SU-DHL-6 (cell line): ENCODE results near the gene OR52E6.

Experiments
- H2AFZ ChIP-seq: fragments of 200-600 bp; sonication (generic); 2 replicates; pipeline ENCODE4 v1.6.1; 2014; ENCODE audit warnings: low read depth, mild to moderate bottlenecking, moderate library complexity, mixed read lengths, antibody characterized with exemption, low read length; ENCODE audit not compliant: severe bottlenecking
- H3F3A ChIP-seq: fragments of 200-600 bp; shearing (Covaris generic); 2 replicates; pipeline ENCODE4 v1.6.0; 2016; ENCODE audit warnings: antibody characterized with exemption, mild to moderate bottlenecking; ENCODE audit not compliant: insufficient read depth
- H3K27ac ChIP-seq: fragments of 200-600 bp; sonication (generic); 2 replicates; pipeline ENCODE4 v1.5.1; 2016; ENCODE audit warnings: low read depth, mild to moderate bottlenecking, low read length, moderate library complexity, mixed read lengths
- H3K27me3 ChIP-seq: fragments of 200-600 bp; sonication (generic), shearing (Covaris generic); 2 replicates; pipeline ENCODE4 v1.6.0; 2014; ENCODE audit warnings: mild to moderate bottlenecking, low read length
- H3K36me3 ChIP-seq: fragments of 200-600 bp; sonication (generic); 2 replicates; pipeline ENCODE4 v1.6.1; 2014; ENCODE audit warnings: mild to moderate bottlenecking, low read length, mixed read lengths
- H3K4me2 ChIP-seq: fragments of 300-600, 200-600 bp; shearing (Covaris generic), sonication (generic); 2 replicates; pipeline ENCODE4 v1.6.0; 2014; ENCODE audit warnings: low read length, low read depth, mild to moderate bottlenecking; ENCODE audit not compliant: poor library complexity, severe bottlenecking
- H3K4me3 ChIP-seq: fragments of 200-600 bp; sonication (generic); 2 replicates; pipeline ENCODE4 v1.5.1; 2014; ENCODE audit warnings: antibody characterized with exemption, low read length, mild to moderate bottlenecking, mixed read lengths; ENCODE audit not compliant: insufficient read depth, poor library complexity, severe bottlenecking
- H3K79me2 ChIP-seq: fragments of 200-600 bp; sonication (generic); 2 replicates; pipeline ENCODE4 v1.6.1; 2014; ENCODE audit warnings: mild to moderate bottlenecking, low read length, moderate library complexity; ENCODE audit not compliant: insufficient read depth
- H3K9ac ChIP-seq: fragments of 200-600 bp; sonication (generic); 2 replicates; pipeline ENCODE4 v1.7.0; 2014; ENCODE audit warnings: mild to moderate bottlenecking, low read length
- H3K9me2 ChIP-seq: fragments of 200-600 bp; sonication (generic); replicated peaks from 2 replicates; pipeline ENCODE4 v1.6.1; 2014; ENCODE audit warnings: low read length; ENCODE audit not compliant: insufficient read depth
- H3K9me3 ChIP-seq: fragments of 200-600 bp; sonication (generic); 2 replicates; pipeline ENCODE4 v1.6.1; 2014; ENCODE audit warnings: low read length, mixed read lengths; ENCODE audit not compliant: insufficient read depth
- H4K20me1 ChIP-seq: fragments of 200-600 bp; sonication (generic); 2 replicates; pipeline ENCODE4 v1.6.1; 2014; ENCODE audit warnings: low read depth, mild to moderate bottlenecking, antibody characterized with exemption, low read length, moderate library complexity, mixed read lengths
- CTCF ChIP-seq: fragments of 200-600 bp; sonication (generic); IDR thresholded peaks from one replicate; pipeline ENCODE4 v1.5.1; 2017; ENCODE audit warnings: antibody characterized with exemption, mild to moderate bottlenecking, low read length, moderate library complexity; ENCODE audit not compliant: insufficient read depth, poor library complexity, severe bottlenecking
- EZH2phosphoT487 ChIP-seq: fragments of 200-600 bp; sonication (generic), shearing (Covaris generic); conservative IDR thresholded peaks from 2 replicates; pipeline ENCODE4 v1.6.1; 2018; ENCODE audit warnings: mild to moderate bottlenecking, antibody characterized with exemption, low read length, moderate library complexity, mixed read lengths

Gene OR52E6

GRCh38 chr11:5846701-5847100 is 5.0 kb upstream of the OR52E6 start:
- Histone ChIP-seq H3K27me3 (no peaks in the 10 kb centered on the region; the same call in 1 of the 2 replicates), H3K9me3 (no peaks in the 10 kb centered on the region), H2AFZ (no peak overlapping the region), H4K20me1 (no peaks in the 10 kb centered on the region), H3K4me3 (no peak overlapping the region), H3K9me2 (no peaks in the 10 kb centered on the region), H3K4me2 (no peak overlapping the region), H3K27ac (no peak overlapping the region), H3K79me2 (no peaks in the 10 kb centered on the region), H3F3A (no peaks in the 10 kb centered on the region), H3K36me3 (no peaks in the 10 kb centered on the region), H3K9ac (no peak overlapping the region)
- TF ChIP-seq EZH2phosphoT487 (no peak), CTCF (no peak)

- H3K27me3 ChIP-seq = no peaks in the 10 kb centered on the region
- no peaks in the 10 kb centered on the region for H3K9me2 ChIP-seq
- no peak overlapping the region for H2AFZ ChIP-seq
- no peak overlapping the region for H3K4me2 ChIP-seq
- H3K9ac ChIP-seq = no peak overlapping the region
- H4K20me1 ChIP-seq = no peaks in the 10 kb centered on the region
- no peaks in the 10 kb centered on the region for H3K79me2 ChIP-seq
- peaks cover 5% of the 10 kb centered on the region; the same call in 1 of the 2 replicates for H3K9me3 ChIP-seq
- no peak for TF ChIP-seq CTCF
- TF ChIP-seq EZH2phosphoT487 = no peak
- H3K36me3 ChIP-seq = no peaks in the 10 kb centered on the region
- no peak overlapping the region for H3K27ac ChIP-seq
- no peak overlapping the region for H3K4me3 ChIP-seq
- H3F3A ChIP-seq = no peaks in the 10 kb centered on the region
Observed at GRCh38 chr11:5837695-5838094, 4.0 kb downstream of the OR52E6 start.

- Histone ChIP-seq H3K9ac (no peak overlapping the region), H3K9me3 (peaks cover 5% of the 10 kb centered on the region; the same call in 1 of the 2 replicates), H3K79me2 (no peaks in the 10 kb centered on the region), H3K27ac (no peak overlapping the region), H3K9me2 (no peaks in the 10 kb centered on the region), H3K4me3 (no peak overlapping the region), H3F3A (no peaks in the 10 kb centered on the region), H2AFZ (no peak overlapping the region), H4K20me1 (no peaks in the 10 kb centered on the region), H3K27me3 (no peaks in the 10 kb centered on the region), H3K36me3 (no peaks in the 10 kb centered on the region), H3K4me2 (no peak overlapping the region)
- TF ChIP-seq EZH2phosphoT487 (no peak), CTCF (no peak)
Observed at GRCh38 chr11:5833446-5833845, 8.3 kb downstream of the OR52E6 start.
